GM19328 (cell line): ENCODE measurements around the gene HOPX.
"Not testable (repeated sequence)": the region's sequence is repeated elsewhere in the genome, so short reads cannot be mapped to it uniquely, and the experiment has no call there.

ENCODE experiments used
- ATAC-seq: cut with Tn5 transposase; IDR thresholded peaks from one replicate; pipeline ENCODE4 v1.9.1; 2021; ENCODE audit warnings: mild to moderate bottlenecking, moderate library complexity; ENCODE audit not compliant: unreplicated experiment

Gene HOPX

GRCh38 chr4:56630876-56631666 lies 50.0 kb downstream of the HOPX start:
- ATAC-seq: no peak

GRCh38 chr4:56628592-56628991 lies 52.5 kb downstream of the HOPX start:
- ATAC-seq: no peak

GRCh38 chr4:56627985-56628384 lies 53.1 kb downstream of the HOPX start:
- no peak for ATAC-seq

GRCh38 chr4:56627375-56627774 lies 53.7 kb downstream of the HOPX start:
- no peak for ATAC-seq

GRCh38 chr4:56626963-56627362 lies 54.1 kb downstream of the HOPX start:
- no peak for ATAC-seq

- ATAC-seq: no peak
Observed at GRCh38 chr4:56626420-56626819, 54.7 kb downstream of the HOPX start.

GRCh38 chr4:56622176-56622575 lies 58.9 kb downstream of the HOPX start:
- ATAC-seq: no peak

GRCh38 chr4:56619816-56620215 lies 61.3 kb downstream of the HOPX start:
- no peak for ATAC-seq

- ATAC-seq: no peak
Observed at GRCh38 chr4:56619160-56619559, 61.9 kb downstream of the HOPX start.

- ATAC-seq: no peak
Observed at GRCh38 chr4:56618734-56619133, 62.4 kb downstream of the HOPX start.

GRCh38 chr4:56613101-56613862 lies 67.8 kb downstream of the HOPX start:
- ATAC-seq: no peak

- no peak for ATAC-seq
Observed at GRCh38 chr4:56612282-56612681, 68.8 kb downstream of the HOPX start.

- ATAC-seq: no peak
Observed at GRCh38 chr4:56611501-56611900, 69.6 kb downstream of the HOPX start.

- not testable (repeated sequence) for ATAC-seq
Observed at GRCh38 chr4:56610170-56610569, 70.9 kb downstream of the HOPX start.

- ATAC-seq: no peak
Observed at GRCh38 chr4:56607926-56608325, 73.2 kb downstream of the HOPX start.

GRCh38 chr4:56606385-56606784 lies 74.7 kb downstream of the HOPX start:
- no peak for ATAC-seq

GRCh38 chr4:56605464-56605863 lies 75.6 kb downstream of the HOPX start:
- ATAC-seq: not testable (repeated sequence)

GRCh38 chr4:56603297-56603696 lies 77.8 kb downstream of the HOPX start:
- ATAC-seq: no peak
